ENCODE results near the gene TMC1.

TMC1 gene

DNA sequence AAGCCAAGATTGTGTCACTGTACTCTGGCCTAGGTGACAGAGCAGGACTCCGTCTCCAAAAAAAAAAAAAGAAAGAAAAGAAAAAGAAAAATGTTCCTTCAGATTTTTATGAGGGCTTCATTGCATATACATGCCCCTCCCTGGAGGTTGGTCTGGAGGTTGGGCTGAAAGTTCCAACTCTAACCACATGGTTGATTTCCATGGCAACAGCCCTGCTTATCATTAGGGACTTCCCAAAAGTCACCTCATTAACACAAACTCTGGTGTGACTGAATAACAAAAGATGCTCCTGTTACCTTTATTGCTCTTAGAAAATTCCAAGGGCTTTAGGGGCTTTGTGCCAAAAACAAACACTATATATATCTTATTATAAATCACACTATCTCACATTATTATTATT lies 113.8 kb downstream of the TMC1 start:
- H3K36me3 ChIP-seq (ENCODE audit: control insufficient read depth in 2 of 2, insufficient read depth in 1 of 2, low read length in 2 of 2), result no peaks in the 10 kb centered on the region
- POLR2A ChIA-PET, result no interaction called here

DNA sequence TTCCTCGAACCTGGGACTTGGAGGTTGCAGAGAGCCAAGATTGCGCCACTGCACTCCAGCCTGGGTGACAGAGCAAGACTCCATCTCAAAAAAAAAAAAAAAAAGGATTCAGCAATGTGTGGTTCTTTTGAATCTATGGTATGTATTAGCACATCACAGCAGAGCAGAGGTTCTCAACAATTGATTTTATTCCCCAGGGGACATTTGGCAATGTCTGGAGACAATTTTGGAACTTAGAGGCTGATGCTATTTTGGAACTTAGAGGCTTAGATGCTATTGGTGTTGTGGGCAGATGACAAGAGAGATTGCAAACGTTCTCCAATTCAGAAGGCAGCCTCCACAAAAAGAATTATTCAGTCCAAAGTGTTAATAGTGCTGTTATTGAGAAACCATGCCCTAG lies 115.2 kb downstream of the TMC1 start:
- Histone ChIP-seq H3K27ac (ENCODE audit: extremely low read depth, low read depth, low read length) (no peak overlapping the region), H3K9me3 (ENCODE audit: control insufficient read depth, insufficient read depth, low read depth, low read length) (no peaks in the 10 kb centered on the region), H3K4me1 (ENCODE audit: control insufficient read depth, insufficient read depth, low read length) (no peaks in the 10 kb centered on the region), H3K4me3 (ENCODE audit: low read depth, low read length) (no peak overlapping the region), H3K36me3 (ENCODE audit: control insufficient read depth in 2 of 2, insufficient read depth in 1 of 2, low read length in 2 of 2) (no peaks in the 10 kb centered on the region)
- ChIA-PET POLR2A (no interaction called here), CTCF (interaction anchor here (0.5 to 1.2 kb wide), 2 partner anchors 13 to 186 kb away, joined by 3 read pairs; no protein-coding TSS in a partner anchor)
- TF ChIP-seq ZNF843 (tag by site-specific recombination; IDR thresholded peaks at IDR 0.05) (no peak), ZNF555 (tag by site-specific recombination; conservative IDR thresholded peaks at IDR 0.05) (no peak), ZNF202 (tag by site-specific recombination; IDR thresholded peaks at IDR 0.05; ENCODE audit: borderline replicate concordance) (no peak)
- TF ChIP-seq, protein P1, sequence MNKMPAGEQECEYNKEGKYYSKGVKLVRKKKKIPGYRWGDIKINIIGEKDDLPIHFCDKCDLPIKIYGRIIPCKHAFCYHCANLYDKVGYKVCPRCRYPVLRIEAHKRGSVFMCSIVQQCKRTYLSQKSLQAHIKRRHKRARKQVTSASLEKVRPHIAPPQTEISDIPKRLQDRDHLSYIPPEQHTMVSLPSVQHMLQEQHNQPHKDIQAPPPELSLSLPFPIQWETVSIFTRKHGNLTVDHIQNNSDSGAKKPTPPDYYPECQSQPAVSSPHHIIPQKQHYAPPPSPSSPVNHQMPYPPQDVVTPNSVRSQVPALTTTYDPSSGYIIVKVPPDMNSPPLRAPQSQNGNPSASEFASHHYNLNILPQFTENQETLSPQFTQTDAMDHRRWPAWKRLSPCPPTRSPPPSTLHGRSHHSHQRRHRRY (tag by site-specific recombination; IDR thresholded peaks at IDR 0.05), result no peak
- TF ChIP-seq, protein P2, sequence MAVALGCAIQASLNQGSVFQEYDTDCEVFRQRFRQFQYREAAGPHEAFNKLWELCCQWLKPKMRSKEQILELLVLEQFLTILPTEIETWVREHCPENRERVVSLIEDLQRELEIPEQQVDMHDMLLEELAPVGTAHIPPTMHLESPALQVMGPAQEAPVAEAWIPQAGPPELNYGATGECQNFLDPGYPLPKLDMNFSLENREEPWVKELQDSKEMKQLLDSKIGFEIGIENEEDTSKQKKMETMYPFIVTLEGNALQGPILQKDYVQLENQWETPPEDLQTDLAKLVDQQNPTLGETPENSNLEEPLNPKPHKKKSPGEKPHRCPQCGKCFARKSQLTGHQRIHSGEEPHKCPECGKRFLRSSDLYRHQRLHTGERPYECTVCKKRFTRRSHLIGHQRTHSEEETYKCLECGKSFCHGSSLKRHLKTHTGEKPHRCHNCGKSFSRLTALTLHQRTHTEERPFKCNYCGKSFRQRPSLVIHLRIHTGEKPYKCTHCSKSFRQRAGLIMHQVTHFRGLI (tag by site-specific recombination; IDR thresholded peaks at IDR 0.05), result no peak

More for the DNA sequence above, 113.8 kb downstream of the TMC1 start:
- no peaks in the 10 kb centered on the region for H3K4me1 ChIP-seq (ENCODE audit: control insufficient read depth, insufficient read depth, low read length)
- H3K4me3 ChIP-seq (ENCODE audit: low read depth, low read length), result no peak overlapping the region
- CTCF ChIA-PET, result interaction anchor here (1.0 kb wide), 1 partner anchor 10 kb away, joined by 3 read pairs; no protein-coding TSS in a partner anchor
- H3K27ac ChIP-seq (ENCODE audit: extremely low read depth, low read depth, low read length), result no peak overlapping the region
- TF ChIP-seq ZNF311 (tag by site-specific recombination; IDR thresholded peaks at IDR 0.05; ENCODE audit: borderline replicate concordance) (no peak), ZNF366 (tag by site-specific recombination; conservative IDR thresholded peaks at IDR 0.05) (no peak), ZNF221 (tag by site-specific recombination; IDR thresholded peaks at IDR 0.05; ENCODE audit: borderline replicate concordance) (no peak), ZNF132 (tag by site-specific recombination; IDR thresholded peaks at IDR 0.05; ENCODE audit: borderline replicate concordance) (no peak)
- H3K9me3 ChIP-seq (ENCODE audit: control insufficient read depth, insufficient read depth, low read depth, low read length), result no peaks in the 10 kb centered on the region

DNA sequence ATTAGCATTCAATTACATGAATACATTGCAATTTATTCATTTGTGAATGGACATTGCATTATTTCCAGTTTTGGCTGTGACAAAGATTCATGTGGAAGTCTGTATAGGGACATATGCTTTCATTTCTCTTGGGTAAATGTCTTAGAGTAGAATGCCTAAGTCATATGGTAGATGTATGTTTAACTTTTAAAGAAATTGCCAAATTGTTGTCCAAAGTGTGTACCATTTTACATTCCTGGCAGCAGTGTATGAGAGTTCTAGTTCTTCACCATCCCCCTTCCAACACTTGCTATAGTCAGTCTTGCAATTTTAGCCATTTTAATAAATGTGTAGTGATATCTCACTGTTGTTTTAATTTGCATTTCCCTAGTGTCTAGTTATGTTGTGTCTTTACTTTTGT lies 122.2 kb downstream of the TMC1 start:
- TF ChIP-seq TCF7L2 (IDR thresholded peaks at IDR 0.05; ENCODE audit: borderline replicate concordance, low read depth, low read length) (no peak), ZNF843 (tag by site-specific recombination; IDR thresholded peaks at IDR 0.05) (no peak)
- TF ChIP-seq, protein P3, sequence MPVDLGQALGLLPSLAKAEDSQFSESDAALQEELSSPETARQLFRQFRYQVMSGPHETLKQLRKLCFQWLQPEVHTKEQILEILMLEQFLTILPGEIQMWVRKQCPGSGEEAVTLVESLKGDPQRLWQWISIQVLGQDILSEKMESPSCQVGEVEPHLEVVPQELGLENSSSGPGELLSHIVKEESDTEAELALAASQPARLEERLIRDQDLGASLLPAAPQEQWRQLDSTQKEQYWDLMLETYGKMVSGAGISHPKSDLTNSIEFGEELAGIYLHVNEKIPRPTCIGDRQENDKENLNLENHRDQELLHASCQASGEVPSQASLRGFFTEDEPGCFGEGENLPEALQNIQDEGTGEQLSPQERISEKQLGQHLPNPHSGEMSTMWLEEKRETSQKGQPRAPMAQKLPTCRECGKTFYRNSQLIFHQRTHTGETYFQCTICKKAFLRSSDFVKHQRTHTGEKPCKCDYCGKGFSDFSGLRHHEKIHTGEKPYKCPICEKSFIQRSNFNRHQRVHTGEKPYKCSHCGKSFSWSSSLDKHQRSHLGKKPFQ (tag by site-specific recombination; IDR thresholded peaks at IDR 0.05), result no peak
- Histone ChIP-seq H3K36me3 (ENCODE audit: control insufficient read depth in 2 of 2, insufficient read depth in 1 of 2, low read length in 2 of 2) (no peaks in the 10 kb centered on the region), H3K4me3 (ENCODE audit: low read depth, low read length) (no peak overlapping the region), H3K4me1 (ENCODE audit: control insufficient read depth, insufficient read depth, low read length) (no peaks in the 10 kb centered on the region), H3K9me3 (ENCODE audit: control insufficient read depth, insufficient read depth, low read depth, low read length) (no peaks in the 10 kb centered on the region), H3K27ac (ENCODE audit: extremely low read depth, low read depth, low read length) (no peak overlapping the region)
- ChIA-PET CTCF (no interaction called here), POLR2A (no interaction called here)

DNA sequence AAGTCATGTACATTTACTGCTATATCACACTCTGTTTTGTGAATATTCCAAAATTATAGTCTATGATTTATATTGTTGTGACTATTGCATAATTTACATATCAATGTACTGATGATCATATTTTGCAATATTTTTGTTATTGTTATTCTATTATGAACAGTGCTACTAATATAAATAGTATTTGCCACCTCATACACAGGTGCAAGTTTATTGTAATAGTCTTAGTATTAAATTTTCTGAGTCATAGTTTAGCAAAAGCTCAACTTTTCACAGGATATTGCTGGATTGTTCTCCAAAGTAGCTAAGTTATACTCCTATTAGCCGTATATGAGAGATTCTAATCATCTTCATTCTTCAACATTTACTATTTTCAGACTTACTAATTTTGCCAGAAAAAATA lies 124.7 kb downstream of the TMC1 start:
- ChIA-PET CTCF (interaction anchor here (0.6 to 0.9 kb wide), 4 partner anchors 10 to 633 kb away, joined by 3 to 6 read pairs (median 4); no protein-coding TSS in a partner anchor), POLR2A (no interaction called here)
- Histone ChIP-seq H3K4me3 (ENCODE audit: low read depth, low read length) (no peak overlapping the region), H3K9me3 (ENCODE audit: control insufficient read depth, insufficient read depth, low read depth, low read length) (no peaks in the 10 kb centered on the region), H3K36me3 (ENCODE audit: control insufficient read depth in 2 of 2, insufficient read depth in 1 of 2, low read length in 2 of 2) (no peaks in the 10 kb centered on the region), H3K27ac (ENCODE audit: extremely low read depth, low read depth, low read length) (no peak overlapping the region), H3K4me1 (ENCODE audit: control insufficient read depth, insufficient read depth, low read length) (no peaks in the 10 kb centered on the region)
- TF ChIP-seq, protein P4, sequence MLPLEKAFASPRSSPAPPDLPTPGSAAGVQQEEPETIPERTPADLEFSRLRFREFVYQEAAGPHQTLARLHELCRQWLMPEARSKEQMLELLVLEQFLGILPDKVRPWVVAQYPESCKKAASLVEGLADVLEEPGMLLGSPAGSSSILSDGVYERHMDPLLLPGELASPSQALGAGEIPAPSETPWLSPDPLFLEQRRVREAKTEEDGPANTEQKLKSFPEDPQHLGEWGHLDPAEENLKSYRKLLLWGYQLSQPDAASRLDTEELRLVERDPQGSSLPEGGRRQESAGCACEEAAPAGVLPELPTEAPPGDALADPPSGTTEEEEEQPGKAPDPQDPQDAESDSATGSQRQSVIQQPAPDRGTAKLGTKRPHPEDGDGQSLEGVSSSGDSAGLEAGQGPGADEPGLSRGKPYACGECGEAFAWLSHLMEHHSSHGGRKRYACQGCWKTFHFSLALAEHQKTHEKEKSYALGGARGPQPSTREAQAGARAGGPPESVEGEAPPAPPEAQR (tag by site-specific recombination; IDR thresholded peaks at IDR 0.05), result no peak
- TF ChIP-seq, protein P5, sequence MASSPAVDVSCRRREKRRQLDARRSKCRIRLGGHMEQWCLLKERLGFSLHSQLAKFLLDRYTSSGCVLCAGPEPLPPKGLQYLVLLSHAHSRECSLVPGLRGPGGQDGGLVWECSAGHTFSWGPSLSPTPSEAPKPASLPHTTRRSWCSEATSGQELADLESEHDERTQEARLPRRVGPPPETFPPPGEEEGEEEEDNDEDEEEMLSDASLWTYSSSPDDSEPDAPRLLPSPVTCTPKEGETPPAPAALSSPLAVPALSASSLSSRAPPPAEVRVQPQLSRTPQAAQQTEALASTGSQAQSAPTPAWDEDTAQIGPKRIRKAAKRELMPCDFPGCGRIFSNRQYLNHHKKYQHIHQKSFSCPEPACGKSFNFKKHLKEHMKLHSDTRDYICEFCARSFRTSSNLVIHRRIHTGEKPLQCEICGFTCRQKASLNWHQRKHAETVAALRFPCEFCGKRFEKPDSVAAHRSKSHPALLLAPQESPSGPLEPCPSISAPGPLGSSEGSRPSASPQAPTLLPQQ (tag by site-specific recombination; IDR thresholded peaks at IDR 0.05), result no peak
- TF ChIP-seq ZNF600 (tag by site-specific recombination; IDR thresholded peaks at IDR 0.05) (no peak), MYNN (tag by site-specific recombination; IDR thresholded peaks at IDR 0.05; ENCODE audit: borderline replicate concordance) (no peak), ZNF707 (tag by site-specific recombination; IDR thresholded peaks at IDR 0.05) (no peak)
